Left ventricle myocardium inferior (tissue), 1 donor: Measurements from ENCODE around the gene RNF123. TPM values are rescaled to one million over a fixed set of nuclear protein-coding genes. Genes with fewer than 3 reads are reported as not detected.

Experiments used
- DNase-seq: peaks from one replicate; pipeline ENCODE4 v3.0.0-alpha.2; 2020
- H3K27ac ChIP-seq: fragments of 200-600 bp; replicated peaks from 2 replicates; pipeline ENCODE4 v1.8.0; 2021
- H3K27me3 ChIP-seq: fragments of 200-600 bp; 2 replicates; pipeline ENCODE4 v1.8.0; 2021; ENCODE audit warnings: low read depth
- H3K36me3 ChIP-seq: fragments of 200-600 bp; 2 replicates; pipeline ENCODE4 v1.8.0; 2021
- H3K4me1 ChIP-seq: fragments of 200-600 bp; 2 replicates; pipeline ENCODE4 v1.8.0; 2021
- H3K4me3 ChIP-seq: fragments of 200-600 bp; 2 replicates; pipeline ENCODE4 v1.8.0; 2021; ENCODE audit warnings: mild to moderate bottlenecking, moderate library complexity
- H3K9me3 ChIP-seq: fragments of 200-600 bp; replicated peaks from 2 replicates; pipeline ENCODE4 v1.8.0; 2021
- intact Hi-C: fragments of 100-400 bp; cut with micrococcal nuclease; formaldehyde crosslinking; loops from one replicate; pipeline ENCODE4 v1.11.0; 2022
- total RNA-seq: library from RNA; stranded (reverse); fragmentation: NEBNext Ultra II Directional; extraction: Animal tissue kit (Norgen Biotek cat#: 25700); gene quantifications from one replicate; pipeline ENCODE4 v1.2.1, GENCODE V29; 2021
- TF ChIP-seq, protein P1 (sequence below): fragments of 200-600 bp; IDR thresholded peaks from 2 replicates; pipeline ENCODE4 v1.8.0; 2021; ENCODE audit warnings: antibody characterized with exemption, mild to moderate bottlenecking, borderline replicate concordance
- donor health status: DM: no; HTN: yes; CAD: no; lungs with severe emphysema.

The RNF123 gene
- total RNA-seq, 1 donor from 2014 or later: 48.6 TPM

DNA sequence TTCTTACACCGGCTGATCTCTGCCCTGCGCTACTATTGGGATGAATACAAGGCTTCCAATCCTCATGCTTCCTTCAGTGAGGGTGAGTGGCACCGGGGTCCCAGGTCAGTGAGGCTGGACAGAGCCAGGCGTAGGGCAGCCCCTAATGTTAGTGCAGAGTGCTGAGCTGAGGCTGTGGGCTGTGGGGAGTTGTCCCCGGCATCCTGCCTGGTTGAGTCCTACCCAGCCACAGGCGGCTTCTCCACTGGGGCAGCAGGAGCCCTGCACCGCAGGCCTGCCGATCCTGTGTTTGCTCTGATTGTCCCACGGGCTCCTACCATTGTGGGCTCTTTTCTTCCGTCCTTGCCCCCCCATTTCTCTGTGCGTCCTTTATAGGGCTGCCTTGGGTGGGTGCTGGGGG lies 13.3 kb downstream of the RNF123 start:
- peaks cover 77% of the 10 kb centered on the region for H3K36me3 ChIP-seq
- no peak for DNase-seq
- H3K27me3 ChIP-seq: no peaks in the 10 kb centered on the region
- no peak overlapping the region for H3K4me3 ChIP-seq
- no peak overlapping the region for H3K27ac ChIP-seq
- H3K4me1 ChIP-seq: peaks cover 26% of the 10 kb centered on the region
- no peaks in the 10 kb centered on the region for H3K9me3 ChIP-seq
- TF ChIP-seq, protein P1, sequence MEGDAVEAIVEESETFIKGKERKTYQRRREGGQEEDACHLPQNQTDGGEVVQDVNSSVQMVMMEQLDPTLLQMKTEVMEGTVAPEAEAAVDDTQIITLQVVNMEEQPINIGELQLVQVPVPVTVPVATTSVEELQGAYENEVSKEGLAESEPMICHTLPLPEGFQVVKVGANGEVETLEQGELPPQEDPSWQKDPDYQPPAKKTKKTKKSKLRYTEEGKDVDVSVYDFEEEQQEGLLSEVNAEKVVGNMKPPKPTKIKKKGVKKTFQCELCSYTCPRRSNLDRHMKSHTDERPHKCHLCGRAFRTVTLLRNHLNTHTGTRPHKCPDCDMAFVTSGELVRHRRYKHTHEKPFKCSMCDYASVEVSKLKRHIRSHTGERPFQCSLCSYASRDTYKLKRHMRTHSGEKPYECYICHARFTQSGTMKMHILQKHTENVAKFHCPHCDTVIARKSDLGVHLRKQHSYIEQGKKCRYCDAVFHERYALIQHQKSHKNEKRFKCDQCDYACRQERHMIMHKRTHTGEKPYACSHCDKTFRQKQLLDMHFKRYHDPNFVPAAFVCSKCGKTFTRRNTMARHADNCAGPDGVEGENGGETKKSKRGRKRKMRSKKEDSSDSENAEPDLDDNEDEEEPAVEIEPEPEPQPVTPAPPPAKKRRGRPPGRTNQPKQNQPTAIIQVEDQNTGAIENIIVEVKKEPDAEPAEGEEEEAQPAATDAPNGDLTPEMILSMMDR: no peak
- intact Hi-C loops: no loop called here

DNA sequence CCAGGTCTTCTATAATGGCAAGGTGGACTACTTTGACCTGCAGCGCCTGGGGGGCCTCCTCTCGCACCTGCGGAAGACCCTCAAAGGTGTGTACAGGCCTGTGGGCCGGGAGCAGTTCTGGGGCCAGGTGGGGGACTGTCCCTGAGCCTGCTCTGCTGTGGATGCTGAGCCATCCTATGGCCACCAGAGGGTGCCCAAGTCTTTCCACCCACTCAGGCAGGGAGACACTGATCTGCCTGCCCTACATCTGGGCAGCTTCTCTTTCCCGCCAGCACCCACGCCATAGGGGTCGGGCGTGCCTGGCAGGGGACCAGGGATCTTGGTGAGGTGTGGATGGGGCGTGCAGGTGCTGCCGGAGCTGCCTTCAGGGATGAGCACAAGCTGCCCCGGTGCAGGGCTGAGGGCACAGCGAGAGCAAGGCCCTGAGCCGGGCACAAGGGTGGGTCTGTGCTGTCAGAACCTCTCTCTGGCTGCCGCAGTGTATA lies 14.1 kb downstream of the RNF123 start:
- intact Hi-C loops: no loop called here
- TF ChIP-seq, protein P1: peak; percentile 84
- Histone ChIP-seq H3K36me3 (peaks cover 69% of the 10 kb centered on the region), H3K4me1 (peaks cover 26% of the 10 kb centered on the region), H3K27me3 (no peaks in the 10 kb centered on the region), H3K9me3 (no peaks in the 10 kb centered on the region), H3K4me3 (no peak overlapping the region), H3K27ac (no peak overlapping the region)
- DNase-seq: peak; percentile 40

DNA sequence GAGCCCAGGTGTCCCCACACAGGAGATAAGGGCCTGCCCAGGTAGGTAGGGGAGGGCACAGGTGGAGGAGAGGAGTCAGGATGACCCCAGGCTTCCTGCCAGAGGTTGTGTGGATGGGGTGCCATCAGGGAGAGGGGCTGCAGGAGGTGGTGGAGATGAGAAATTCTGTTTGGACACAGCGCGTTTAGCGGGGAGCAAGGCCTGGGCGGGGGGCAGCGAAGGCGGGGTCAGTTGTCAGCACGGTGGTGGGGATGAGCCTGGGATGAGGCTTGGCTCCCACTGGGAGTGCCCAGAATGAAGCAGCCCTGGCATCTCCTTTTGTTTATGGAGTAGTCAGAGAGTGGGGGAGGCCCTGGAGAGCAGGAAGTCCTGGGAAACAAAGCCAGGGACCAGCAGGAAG lies 14.6 kb downstream of the RNF123 start:
- Histone ChIP-seq H3K4me1 (peaks cover 21% of the 10 kb centered on the region), H3K27me3 (no peaks in the 10 kb centered on the region), H3K4me3 (no peak overlapping the region), H3K27ac (no peak overlapping the region), H3K36me3 (peaks cover 65% of the 10 kb centered on the region), H3K9me3 (no peaks in the 10 kb centered on the region)
- TF ChIP-seq, protein P1: no peak
- intact Hi-C loops: no loop called here
- DNase-seq: no peak

DNA sequence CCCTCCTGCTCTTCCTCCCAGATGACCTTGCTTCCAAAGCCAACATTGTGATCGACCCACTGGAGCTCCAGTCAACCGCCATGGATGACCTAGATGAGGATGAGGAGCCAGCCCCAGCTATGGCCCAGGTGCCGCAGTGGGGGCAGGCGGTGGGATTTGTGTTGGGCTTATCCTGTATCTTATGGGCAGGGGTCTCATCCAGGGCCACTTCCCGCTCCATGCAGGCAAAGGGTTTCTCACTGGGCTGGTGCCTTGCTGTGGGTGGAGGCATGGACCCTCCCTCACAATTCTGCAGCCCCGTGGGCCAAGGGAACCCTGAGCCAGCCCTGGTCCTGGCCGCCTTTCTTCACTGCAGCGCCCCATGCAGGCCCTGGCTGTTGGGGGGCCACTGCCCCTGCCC lies 15.3 kb downstream of the RNF123 start:
- TF ChIP-seq, protein P1: no peak
- intact Hi-C loops: no loop called here
- peaks cover 59% of the 10 kb centered on the region for H3K36me3 ChIP-seq

DNA sequence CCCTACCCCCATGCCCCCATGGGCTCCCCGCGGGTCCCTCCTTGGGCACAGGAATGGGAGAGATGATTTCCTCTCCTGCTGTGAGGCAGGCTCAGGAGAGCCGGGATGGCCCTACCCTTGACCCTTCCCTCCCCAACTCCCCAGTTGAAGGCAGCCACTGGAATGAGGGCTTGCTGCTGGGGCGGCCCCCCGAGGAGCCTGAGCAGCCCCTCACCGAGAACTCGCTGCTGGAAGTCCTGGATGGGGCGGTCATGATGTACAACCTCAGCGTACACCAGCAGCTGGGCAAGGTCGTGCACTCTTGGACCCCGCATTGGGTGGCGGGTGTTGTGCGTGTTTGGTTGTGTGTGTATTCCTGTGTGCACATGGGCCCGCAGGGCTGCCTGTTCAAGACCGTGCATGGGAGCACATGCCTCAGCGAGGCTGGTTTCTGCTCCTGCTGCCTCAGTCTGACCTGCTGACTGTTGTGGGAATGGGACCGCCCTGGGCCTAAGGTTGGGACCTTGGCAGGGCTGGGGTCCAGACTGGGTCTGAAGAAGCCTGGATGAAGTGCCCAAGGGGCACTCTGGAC lies 16.1 kb downstream of the RNF123 start:
- Histone ChIP-seq H3K36me3 (peaks cover 51% of the 10 kb centered on the region), H3K9me3 (no peaks in the 10 kb centered on the region), H3K27me3 (no peaks in the 10 kb centered on the region), H3K4me3 (no peak overlapping the region), H3K4me1 (peaks cover 7% of the 10 kb centered on the region), H3K27ac (no peak overlapping the region)
- TF ChIP-seq, protein P1: no peak
- intact Hi-C loops: no loop called here
- DNase-seq: no peak

More for the DNA sequence above, 15.3 kb downstream of the RNF123 start:
- DNase-seq: no peak
- Histone ChIP-seq H3K4me3 (no peak overlapping the region), H3K4me1 (peaks cover 14% of the 10 kb centered on the region), H3K9me3 (no peaks in the 10 kb centered on the region), H3K27ac (no peak overlapping the region), H3K27me3 (no peaks in the 10 kb centered on the region)
